ENCODE data around the gene NCOR1. TPM values are rescaled to one million over a fixed set of nuclear protein-coding genes. Genes with fewer than 3 reads are reported as not detected.

The NCOR1 gene
- polyA plus RNA-seq, 1 experiment, result 127 TPM

GRCh38 chr17:16048811-16049449 lies 166.4 kb downstream of the NCOR1 start:
- Histone ChIP-seq H3K9me3 (ENCODE audit: control insufficient read depth, insufficient read depth, low read length) (peaks cover 3% of the 10 kb centered on the region; the same call in 1 of the 2 replicates), H3K27me3 (ENCODE audit: control insufficient read depth, insufficient read depth, low read length) (no peaks in the 10 kb centered on the region), H3K4me3 (ENCODE audit: low read depth, low read length) (no peak overlapping the region), H3K27ac (ENCODE audit: low read depth, low read length) (no peak overlapping the region)
- DNase-seq (ENCODE audit: low read depth, low spot score), result no peak
- no peak for TF ChIP-seq CTCF (IDR thresholded peaks at IDR 0.05; ENCODE audit: low read depth, low read length)
- ChIA-PET POLR2A (no interaction called here), CTCF (no interaction called here)

- no peak for TF ChIP-seq CTCF (IDR thresholded peaks at IDR 0.05; ENCODE audit: low read depth, low read length)
- ChIA-PET CTCF (no interaction called here), POLR2A (no interaction called here)
- H3K9me3 ChIP-seq (ENCODE audit: control insufficient read depth, insufficient read depth, low read length), result peaks cover 3% of the 10 kb centered on the region; the same call in 1 of the 2 replicates
- H3K27ac ChIP-seq (ENCODE audit: low read depth, low read length), result no peak overlapping the region
- H3K27me3 ChIP-seq (ENCODE audit: control insufficient read depth, insufficient read depth, low read length), result no peaks in the 10 kb centered on the region
- H3K4me3 ChIP-seq (ENCODE audit: low read depth, low read length), result no peak overlapping the region
- no peak for DNase-seq (ENCODE audit: low read depth, low spot score)
These were observed 168.4 kb downstream of the NCOR1 start for GRCh38 chr17:16046966-16047365.

- Histone ChIP-seq H3K4me3 (ENCODE audit: low read depth, low read length) (no peak overlapping the region), H3K9me3 (ENCODE audit: control insufficient read depth, insufficient read depth, low read length) (no peaks in the 10 kb centered on the region), H3K27me3 (ENCODE audit: control insufficient read depth, insufficient read depth, low read length) (no peaks in the 10 kb centered on the region), H3K27ac (ENCODE audit: low read depth, low read length) (no peak overlapping the region)
- DNase-seq (ENCODE audit: low read depth, low spot score), result no peak
- POLR2A ChIA-PET, result no interaction called here
- CTCF ChIA-PET, result interaction anchor here (0.7 kb wide), 1 partner anchor 12 kb away, joined by 3 read pairs; no protein-coding TSS in a partner anchor
- TF ChIP-seq CTCF (IDR thresholded peaks at IDR 0.05; ENCODE audit: low read depth, low read length), result no peak
These were observed 170.8 kb downstream of the NCOR1 start for GRCh38 chr17:16044487-16044886.

- Histone ChIP-seq H3K4me3 (ENCODE audit: low read depth, low read length) (no peak overlapping the region), H3K9me3 (ENCODE audit: control insufficient read depth, insufficient read depth, low read length) (no peaks in the 10 kb centered on the region), H3K27me3 (ENCODE audit: control insufficient read depth, insufficient read depth, low read length) (no peaks in the 10 kb centered on the region), H3K27ac (ENCODE audit: low read depth, low read length) (no peak overlapping the region)
- ChIA-PET CTCF (no interaction called here), POLR2A (no interaction called here)
- DNase-seq (ENCODE audit: low read depth, low spot score), result peak; percentile 21
- no peak for TF ChIP-seq CTCF (IDR thresholded peaks at IDR 0.05; ENCODE audit: low read depth, low read length)
These were observed 174.6 kb downstream of the NCOR1 start for GRCh38 chr17:16040710-16041251.

- Histone ChIP-seq H3K9me3 (ENCODE audit: control insufficient read depth, insufficient read depth, low read length) (no peaks in the 10 kb centered on the region), H3K27me3 (ENCODE audit: control insufficient read depth, insufficient read depth, low read length) (no peaks in the 10 kb centered on the region), H3K27ac (ENCODE audit: low read depth, low read length) (no peak overlapping the region), H3K4me3 (ENCODE audit: low read depth, low read length) (no peak overlapping the region)
- TF ChIP-seq CTCF (IDR thresholded peaks at IDR 0.05; ENCODE audit: low read depth, low read length), result no peak
- no peak for DNase-seq (ENCODE audit: low read depth, low spot score)
- ChIA-PET POLR2A (no interaction called here), CTCF (no interaction called here)
These were observed 177.7 kb downstream of the NCOR1 start for GRCh38 chr17:16037636-16038035.
